Measurements from ENCODE around the gene MSMP. TPM values are rescaled to one million over a fixed set of nuclear protein-coding genes. Genes with fewer than 3 reads are reported as not detected.

Gene MSMP
- total and polyA plus RNA-seq, 12 donors = 0.19 to 0.60 TPM; not detected in 10

- intact Hi-C loops (cut with DNase I) = loop anchor here in 7 of 10 donors (1.0 to 10.0 kb wide), 7 partner anchors 17 to 130 kb away; partner anchors contain the start of genes GBA2 (in 4 of the 7), RGP1 (in 4 of the 7), CCDC107 (in 1 of the 7) and FAM221B (in 1 of the 7)
- peak within 1 kb of the TSS; percentile 65 to 98 (median 80) for H3K4me3 ChIP-seq
- H3K27ac ChIP-seq = peak within 1 kb of the TSS; percentile 93 to 99 (median 98)
- peaks cover 0 to 42% (median 22%) of the 10 kb centered on the region in 9 donors for H3K36me3 ChIP-seq
- peak in 3 of 9 donors; percentile 6 to 26 (median 13) for TF ChIP-seq CTCF (IDR thresholded peaks at IDR 0.05)
- peaks cover 43 to 76% (median 56%) of the 10 kb centered on the region in 9 donors for H3K4me1 ChIP-seq
- ATAC-seq (peak; percentile 87 to 94 (median 92)), DNase-seq (peak; percentile 97 to 98)
- no peaks in the 10 kb centered on the region for H3K9me3 ChIP-seq
- WGBS, 2 donors = 0% methylated on average over 49 of the region's 49 CpGs
- H3K27me3 ChIP-seq = no peaks in the 10 kb centered on the region
Measured at GRCh38 chr9:35732185-35732799, 21.8 kb downstream of the MSMP start, which contains the start of the genes CREB3 and TLN1. Gene CREB3, plus strand, starts transcription at chr9:35732666. Its CDS starts 107 bp downstream, at chr9:35732773. Gene TLN1, minus strand, starts transcription at chr9:35732195. Its CDS starts 6,501 bp downstream, at chr9:35725694.

- Histone ChIP-seq H3K4me1 (peaks cover 50 to 81% (median 63%) of the 10 kb centered on the region in 9 donors), H3K27ac (peak overlapping the region; percentile 93 to 99 (median 98)), H3K4me3 (peak overlapping the region; percentile 65 to 98 (median 80)), H3K27me3 (no peaks in the 10 kb centered on the region), H3K36me3 (peaks cover 0 to 41% (median 15%) of the 10 kb centered on the region in 9 donors), H3K9me3 (no peaks in the 10 kb centered on the region)
- TF ChIP-seq CTCF (IDR thresholded peaks at IDR 0.05) = no peak
- WGBS, 2 donors = 1% methylated on average over 47 of the region's 47 CpGs
- ATAC-seq (no peak), DNase-seq (no peak)
- intact Hi-C loops (cut with DNase I) = loop anchor here in 7 of 10 donors (1.0 to 10.0 kb wide), 9 partner anchors 17 to 129 kb away; partner anchors contain the start of genes GBA2 (in 4 of the 7), RGP1 (in 4 of the 7), CCDC107 (in 1 of the 7) and FAM221B (in 1 of the 7)
Measured at GRCh38 chr9:35731415-35732184, 22.5 kb downstream of the MSMP start.

- intact Hi-C loops (cut with DNase I) = loop anchor here in 3 of 10 donors (2.0 to 10.0 kb wide), 5 partner anchors 34 to 128 kb away; partner anchors contain the start of genes CCDC107 (in 1 of the 3), FAM221B (in 1 of the 3), HINT2 (in 1 of the 3) and RMRP (in 1 of the 3)
- Histone ChIP-seq H3K4me1 (peaks cover 54 to 81% (median 69%) of the 10 kb centered on the region in 9 donors), H3K27ac (peak overlapping the region in 9 of 10 donors; percentile 93 to 99 (median 99)), H3K36me3 (peaks cover 0 to 41% (median 5%) of the 10 kb centered on the region in 9 donors), H3K27me3 (no peaks in the 10 kb centered on the region), H3K4me3 (peak overlapping the region; percentile 65 to 98 (median 80)), H3K9me3 (no peaks in the 10 kb centered on the region)
- WGBS, 2 donors = 43 to 62% methylated on average over 2 of the region's 2 CpGs
- ATAC-seq (no peak), DNase-seq (no peak)
- TF ChIP-seq CTCF (IDR thresholded peaks at IDR 0.05) = no peak
Measured at GRCh38 chr9:35730486-35730854, 23.6 kb downstream of the MSMP start.
